Muscle of arm (tissue), 12 donors: ENCODE data around the gene COMMD1. TPM values are rescaled to one million over a fixed set of nuclear protein-coding genes. Genes with fewer than 3 reads are reported as not detected.
A peak's percentile ranks its signal among the peaks of the same experiment; 100 is the strongest.
"Not testable (repeated sequence)": the region's sequence is repeated elsewhere in the genome, so short reads cannot be mapped to it uniquely, and the experiment has no call there.

Source experiments
- DNase-seq: peaks from one replicate; pipeline ENCODE4 v3.0.0-alpha.2; 2013
- polyA plus RNA-seq, 12 donors: library from polyadenylated mRNA; unstranded; fragments of 120-200 nt; gene quantifications; one replicate each; pipeline ENCODE4 v1.2.1, GENCODE V29; 2013; ENCODE audit not compliant: insufficient read length in 12 of 12

COMMD1 gene
- polyA plus RNA-seq, 12 donors = 45.9 to 110 (median 75.6) TPM; not detected in 1

GRCh38 chr2:62013641-62014040 is 108.2 kb downstream of the COMMD1 start:
- DNase-seq = no peak

GRCh38 chr2:62014102-62014501 is 108.6 kb downstream of the COMMD1 start:
- peak; percentile 76 for DNase-seq

GRCh38 chr2:62016957-62017356 is 111.5 kb downstream of the COMMD1 start:
- DNase-seq = no peak

DNA sequence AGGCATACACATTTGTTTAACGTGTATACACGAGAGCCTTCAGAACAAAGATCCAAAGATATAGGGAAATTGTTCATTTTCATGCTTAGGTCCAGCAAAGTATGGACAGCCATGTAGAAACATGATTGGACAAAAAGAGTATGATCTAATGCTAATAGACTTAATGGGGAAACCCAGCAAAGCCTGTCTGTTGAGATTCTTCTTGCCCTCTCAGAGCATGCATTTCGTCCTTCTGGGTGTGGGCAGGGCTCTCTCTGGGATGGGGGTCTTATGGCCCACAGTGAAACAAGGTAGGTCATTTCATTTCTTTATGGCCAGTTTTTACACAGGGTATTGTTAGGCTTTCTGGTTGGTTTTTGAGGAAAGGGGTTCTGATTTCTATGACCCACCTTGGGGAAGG is 124.4 kb downstream of the COMMD1 start:
- no peak for DNase-seq

DNA sequence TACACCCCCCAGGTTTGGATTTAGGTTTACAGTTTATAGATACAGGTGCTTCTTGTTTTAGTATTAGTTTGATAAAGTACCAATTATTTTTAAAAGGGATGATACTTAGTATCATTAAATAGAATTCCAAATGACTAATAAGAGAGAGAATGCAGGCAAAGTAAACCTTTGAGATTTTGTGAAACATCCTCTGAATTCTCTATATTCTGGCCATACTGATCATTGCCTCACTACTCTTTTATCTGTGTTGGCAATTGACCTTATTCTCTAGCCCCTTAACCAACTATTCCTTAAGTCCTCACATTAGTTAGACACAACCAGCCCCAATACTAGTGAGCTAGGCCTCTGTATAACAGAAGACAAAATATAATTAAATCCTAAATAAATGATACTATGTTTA is 125.4 kb downstream of the COMMD1 start:
- no peak for DNase-seq

DNA sequence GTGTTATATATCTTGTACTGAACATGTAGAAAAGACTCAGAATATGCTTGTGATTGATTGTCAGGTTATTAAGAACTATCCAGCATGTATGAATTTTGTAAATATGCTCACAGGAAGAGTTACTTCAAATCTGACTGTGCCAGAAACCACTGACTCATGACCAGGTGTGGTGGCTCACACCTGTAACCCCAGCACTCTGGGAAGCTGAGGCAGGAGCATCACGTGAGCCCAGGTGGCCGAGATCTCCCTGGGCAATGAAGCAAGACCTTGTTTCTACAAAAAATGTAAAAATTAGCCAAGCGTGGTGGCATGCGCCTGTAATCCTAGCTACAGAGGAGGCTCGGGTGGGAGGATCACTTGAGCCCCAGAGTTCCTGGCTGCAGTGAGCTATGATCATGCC is 126.6 kb downstream of the COMMD1 start:
- DNase-seq = no peak

DNA sequence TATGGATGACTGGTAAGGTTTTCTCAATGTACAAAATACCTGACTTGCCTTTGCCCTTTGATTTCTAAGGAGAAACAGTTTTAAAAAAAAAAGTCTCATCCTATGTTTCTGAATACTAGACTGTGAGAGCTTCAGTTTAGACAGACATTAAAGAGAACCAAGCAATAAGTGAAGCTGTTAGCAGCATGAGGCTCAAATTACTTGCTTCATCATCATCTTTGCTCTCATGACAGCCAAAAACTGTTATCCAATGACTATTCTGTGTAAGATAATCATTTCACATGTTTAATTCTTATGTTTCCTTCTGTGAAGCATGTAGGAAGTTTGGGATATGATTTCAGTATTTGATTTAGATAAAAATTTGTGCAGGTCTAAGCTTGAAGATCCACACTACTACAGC is 129.2 kb downstream of the COMMD1 start:
- DNase-seq = no peak

- no peak for DNase-seq
These were observed 130.8 kb downstream of the COMMD1 start for GRCh38 chr2:62036229-62036628.

DNA sequence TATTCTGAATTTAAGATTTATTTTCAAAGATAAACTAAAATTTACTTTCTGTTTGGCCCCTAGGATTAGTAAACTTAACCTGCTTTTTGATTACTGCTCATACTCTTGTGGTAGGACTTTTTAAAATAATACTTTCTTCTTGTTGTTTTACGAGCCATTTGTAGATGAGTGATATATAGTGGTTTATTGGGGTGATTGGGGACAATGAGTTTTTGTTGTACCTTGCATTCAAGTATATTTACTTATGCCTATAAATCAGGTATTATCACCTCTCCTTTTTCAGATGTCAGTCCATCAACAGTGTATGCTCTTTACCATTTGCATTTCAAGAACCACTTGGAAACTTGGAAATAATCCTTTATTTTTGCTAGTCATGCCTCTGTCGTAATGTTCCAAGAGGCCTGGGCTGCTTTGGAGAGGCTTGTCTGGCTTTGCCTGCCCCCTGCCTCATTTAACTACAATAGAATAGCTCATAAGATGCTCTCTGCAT is 131.3 kb downstream of the COMMD1 start:
- DNase-seq = no peak

GRCh38 chr2:62038975-62039771 is 133.7 kb downstream of the COMMD1 start:
- DNase-seq = peak; percentile 7

GRCh38 chr2:62040926-62041325 is 135.5 kb downstream of the COMMD1 start:
- no peak for DNase-seq

GRCh38 chr2:62041701-62042385 is 136.4 kb downstream of the COMMD1 start:
- not testable (repeated sequence) for DNase-seq

GRCh38 chr2:62042400-62042799 is 136.9 kb downstream of the COMMD1 start:
- DNase-seq = no peak

DNA sequence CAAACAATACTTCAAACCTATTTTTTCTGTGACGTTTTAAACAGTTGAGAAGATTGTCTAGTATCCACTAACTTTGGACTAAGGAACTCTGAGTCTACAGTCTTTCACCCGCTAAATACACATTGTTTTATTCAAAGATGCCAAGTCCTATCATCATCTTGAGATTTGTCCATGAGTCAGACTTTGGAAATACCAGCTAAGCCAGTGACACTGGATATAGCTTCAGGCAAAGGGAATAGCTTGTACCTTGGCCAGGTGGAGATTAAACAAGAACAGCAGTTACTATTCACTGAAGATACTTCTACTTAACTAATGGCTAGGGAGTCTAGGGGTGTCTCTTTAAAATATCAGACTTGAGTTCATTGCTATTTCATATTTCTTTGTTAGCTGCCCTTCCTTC is 137.5 kb downstream of the COMMD1 start:
- DNase-seq = no peak

DNA sequence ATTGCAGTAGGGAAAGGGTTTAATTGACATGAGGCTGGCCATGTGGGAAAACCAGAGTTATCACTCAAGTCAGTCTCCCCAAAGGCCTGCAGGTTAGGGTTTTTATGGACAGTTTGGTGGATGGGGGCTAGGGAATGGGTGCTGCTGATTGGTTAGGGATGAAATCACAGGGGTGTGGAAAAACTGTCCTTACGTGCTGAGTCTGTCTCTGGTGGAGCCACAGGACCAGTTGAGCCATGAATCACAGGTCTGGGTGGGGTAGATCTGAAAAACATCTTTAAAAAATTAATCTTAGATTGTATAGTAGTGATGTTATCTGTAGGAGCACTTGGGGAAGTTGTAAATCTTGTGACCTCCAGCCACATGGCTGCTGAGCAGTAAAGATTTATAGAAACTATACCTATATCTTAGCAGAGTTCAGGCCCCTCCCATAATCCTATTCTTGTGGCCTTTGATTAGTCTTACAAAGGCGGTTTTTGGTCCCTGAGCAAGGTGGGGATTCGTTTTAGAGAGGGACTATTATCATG is 139.6 kb downstream of the COMMD1 start:
- DNase-seq = no peak

DNA sequence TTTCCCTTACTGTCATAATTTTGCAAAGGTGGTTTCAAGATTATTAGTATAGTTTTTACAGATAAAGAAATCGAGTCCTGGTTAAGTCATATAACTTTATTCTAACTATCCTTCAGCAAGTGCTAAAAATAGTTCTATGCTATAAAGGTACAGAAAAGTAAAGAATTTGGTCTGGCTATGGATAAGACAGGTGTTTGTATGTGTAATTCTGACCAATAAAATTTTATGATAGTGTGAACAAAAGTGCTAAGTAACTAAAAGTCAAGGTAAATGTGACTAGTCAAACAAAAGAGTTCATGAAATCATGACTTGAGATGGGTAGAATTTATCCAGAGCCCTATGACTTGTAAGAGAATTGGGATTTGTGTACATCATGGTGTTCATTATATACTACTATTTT is 140.7 kb downstream of the COMMD1 start:
- DNase-seq = no peak

GRCh38 chr2:62050456-62051045 is 145.1 kb downstream of the COMMD1 start:
- DNase-seq = no peak

DNA sequence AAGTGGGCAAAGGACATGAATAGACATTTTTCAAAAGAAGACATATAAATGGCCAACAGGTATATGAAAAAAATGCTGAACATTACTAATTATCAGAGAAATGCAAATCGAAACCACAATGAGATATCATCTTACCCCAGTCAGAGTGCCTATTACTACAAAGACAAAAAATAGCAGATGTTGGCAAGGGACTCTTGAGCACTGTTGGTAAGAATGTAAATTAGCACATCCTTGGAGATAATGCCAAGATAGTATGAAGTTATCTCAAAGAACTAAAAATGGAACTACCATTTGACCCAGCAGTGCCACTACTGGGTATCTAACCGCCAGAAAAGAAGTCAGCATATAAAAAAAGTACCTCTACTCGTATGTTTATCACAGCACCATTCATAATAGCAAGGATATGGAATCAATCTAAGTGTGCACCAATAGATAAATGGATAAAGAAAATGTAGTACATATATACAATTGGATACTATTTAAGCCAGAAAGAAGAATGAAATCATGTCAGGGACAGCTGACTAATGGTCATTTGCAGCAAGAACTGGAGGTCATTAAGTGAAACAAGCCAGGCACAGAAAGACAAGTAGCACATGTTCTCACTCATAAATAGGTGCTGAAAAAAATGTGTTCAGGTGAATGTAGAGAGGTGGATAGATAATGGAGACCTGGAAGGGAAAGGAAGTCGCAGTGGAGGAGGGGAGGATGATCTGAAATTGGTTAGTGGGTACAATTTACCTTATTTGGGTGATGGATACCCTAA is 148.7 kb downstream of the COMMD1 start:
- no peak for DNase-seq

DNA sequence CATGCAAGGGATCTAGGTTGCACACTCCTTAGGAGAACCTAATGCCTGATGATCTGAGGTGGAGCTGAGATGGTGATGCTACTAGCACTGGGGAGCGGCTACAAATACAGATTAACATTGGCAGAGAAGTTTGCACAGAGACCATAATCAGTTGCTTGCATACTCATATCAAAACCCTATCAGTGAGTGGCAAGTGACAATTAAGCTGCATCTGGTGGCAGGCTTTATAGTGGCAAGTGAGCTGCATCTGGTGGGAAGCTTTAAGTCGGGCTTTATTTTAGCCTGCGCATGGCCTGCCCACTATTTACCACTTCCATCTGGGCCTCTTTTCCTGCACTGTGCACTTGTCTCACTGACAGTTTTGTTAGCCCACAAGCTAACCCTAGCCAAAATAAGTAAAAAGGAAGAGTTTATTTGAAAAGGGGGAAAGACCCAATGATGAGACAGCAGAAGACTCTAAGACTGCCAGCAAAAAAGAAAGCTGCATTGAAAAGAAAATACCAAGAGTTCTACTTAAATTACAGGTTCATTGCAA is 149.5 kb downstream of the COMMD1 start:
- DNase-seq = no peak

DNA sequence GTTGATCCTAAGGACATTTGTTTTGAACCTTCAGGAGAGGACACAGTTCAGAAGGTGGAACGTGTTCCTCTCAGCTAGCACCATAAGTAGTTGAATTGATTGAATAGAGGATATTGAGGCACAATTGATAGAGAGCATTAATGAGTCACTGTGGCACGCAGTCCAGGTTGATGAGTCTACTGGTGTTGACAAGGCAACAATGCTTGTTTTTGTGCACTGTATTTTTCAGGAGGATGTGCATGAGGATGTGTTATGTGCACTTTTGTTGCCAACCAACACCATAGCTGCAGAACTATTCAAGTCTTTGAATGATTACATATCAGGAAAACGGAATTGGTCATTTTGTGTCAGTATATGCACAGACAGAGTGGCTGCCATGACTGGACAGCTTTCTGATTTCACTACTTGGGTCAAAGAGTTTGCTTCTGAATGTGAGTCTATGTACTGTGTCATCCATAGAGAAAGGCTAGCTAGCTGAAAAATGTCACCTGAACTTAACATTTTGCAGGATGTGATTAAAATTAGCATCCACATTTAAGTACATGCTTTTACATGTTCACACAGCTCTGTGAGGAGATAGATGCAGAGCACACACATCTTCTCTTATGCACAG is 150.4 kb downstream of the COMMD1 start:
- no peak for DNase-seq

GRCh38 chr2:62056341-62056740 is 150.9 kb downstream of the COMMD1 start:
- DNase-seq = no peak
